SK-N-SH (cell line): ENCODE data around the gene NEK5.

Experiments
- CHD2 ChIP-seq: fragments of 150-350 bp; IDR thresholded peaks from 2 replicates; pipeline ENCODE4 v1.6.1; 2018; ENCODE audit warnings: low read length; ENCODE audit not compliant: partially characterized antibody
- EZH2phosphoT487 ChIP-seq: fragments of 200-600 bp; sonication (generic); IDR thresholded peaks from 2 replicates; pipeline ENCODE4 v1.6.1; 2017; ENCODE audit warnings: low read depth, mixed run types, mild to moderate bottlenecking, antibody characterized with exemption, moderate library complexity, borderline replicate concordance
- FOXJ3 ChIP-seq: sonication (generic); formaldehyde crosslinking; IDR thresholded peaks from 2 replicates; pipeline ENCODE4 v1.5.1; 2020; ENCODE audit warnings: mild to moderate bottlenecking, missing genetic modification reagents
- GABPA ChIP-seq: IDR thresholded peaks from 2 replicates; pipeline ENCODE4 v1.4.0; 2012; ENCODE audit warnings: low read depth, mild to moderate bottlenecking
- MAX ChIP-seq: IDR thresholded peaks from 2 replicates; pipeline ENCODE4 v1.4.0; 2012; ENCODE audit warnings: low read depth
- NRF1 ChIP-seq: IDR thresholded peaks from 2 replicates; pipeline ENCODE4 v1.6.1; 2012; ENCODE audit warnings: low read depth, mild to moderate bottlenecking, low read length
- POLR2AphosphoS5 ChIP-seq: IDR thresholded peaks from 2 replicates; pipeline ENCODE4 v1.6.1; 2012; ENCODE audit warnings: low read depth, low read length
- RAD21 ChIP-seq: IDR thresholded peaks from 2 replicates; pipeline ENCODE4 v1.6.1; 2012; ENCODE audit warnings: mild to moderate bottlenecking, low read length
- RFX5 ChIP-seq: IDR thresholded peaks from 2 replicates; pipeline ENCODE4 v1.6.1; 2012; ENCODE audit warnings: mild to moderate bottlenecking, improper control_type of control experiment, low read length
- RXRA ChIP-seq: IDR thresholded peaks from 2 replicates; pipeline ENCODE4 v1.4.0; 2012; ENCODE audit warnings: low read depth, mild to moderate bottlenecking, borderline replicate concordance
- TAF1 ChIP-seq: IDR thresholded peaks from 2 replicates; pipeline ENCODE4 v1.6.1; 2012; ENCODE audit warnings: low read depth, mild to moderate bottlenecking, low read length, moderate library complexity, borderline replicate concordance
- YY1 ChIP-seq: IDR thresholded peaks from 2 replicates; pipeline ENCODE4 v1.4.0; 2012; ENCODE audit warnings: low read depth, mild to moderate bottlenecking
- ZBTB33 ChIP-seq: IDR thresholded peaks from 2 replicates; pipeline ENCODE4 v1.4.0; 2012; ENCODE audit warnings: low read depth, borderline replicate concordance
- TF ChIP-seq, protein P1 (sequence below): fragments of 200-600 bp; sonication (generic); IDR thresholded peaks from 2 replicates; pipeline ENCODE4 v1.6.1; 2017; ENCODE audit warnings: antibody characterized with exemption, mild to moderate bottlenecking, moderate library complexity

DNA sequence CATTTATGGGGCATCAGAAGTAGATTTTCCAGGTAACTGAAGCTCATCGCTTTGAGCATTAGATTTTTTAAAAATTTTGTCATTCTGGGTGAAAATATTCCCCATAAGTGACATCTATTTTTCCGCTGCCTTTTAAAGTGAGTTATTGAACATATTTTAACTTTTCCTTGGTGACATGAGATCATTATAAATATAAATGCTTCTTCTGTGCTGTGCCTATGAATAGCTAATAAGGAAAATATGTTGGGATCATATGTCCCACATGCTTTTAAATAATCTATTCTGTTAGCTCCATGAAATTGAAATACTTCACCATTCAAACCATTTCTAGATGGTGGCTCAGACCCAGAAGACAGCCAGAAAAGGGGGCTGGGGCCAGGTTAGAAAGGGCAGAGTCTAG, 131.7 kb downstream of the NEK5 start:
- no peak for TF ChIP-seq POLR2AphosphoS5
- TF ChIP-seq TAF1 = no peak
- no peak for TF ChIP-seq CHD2
- TF ChIP-seq, protein P1, sequence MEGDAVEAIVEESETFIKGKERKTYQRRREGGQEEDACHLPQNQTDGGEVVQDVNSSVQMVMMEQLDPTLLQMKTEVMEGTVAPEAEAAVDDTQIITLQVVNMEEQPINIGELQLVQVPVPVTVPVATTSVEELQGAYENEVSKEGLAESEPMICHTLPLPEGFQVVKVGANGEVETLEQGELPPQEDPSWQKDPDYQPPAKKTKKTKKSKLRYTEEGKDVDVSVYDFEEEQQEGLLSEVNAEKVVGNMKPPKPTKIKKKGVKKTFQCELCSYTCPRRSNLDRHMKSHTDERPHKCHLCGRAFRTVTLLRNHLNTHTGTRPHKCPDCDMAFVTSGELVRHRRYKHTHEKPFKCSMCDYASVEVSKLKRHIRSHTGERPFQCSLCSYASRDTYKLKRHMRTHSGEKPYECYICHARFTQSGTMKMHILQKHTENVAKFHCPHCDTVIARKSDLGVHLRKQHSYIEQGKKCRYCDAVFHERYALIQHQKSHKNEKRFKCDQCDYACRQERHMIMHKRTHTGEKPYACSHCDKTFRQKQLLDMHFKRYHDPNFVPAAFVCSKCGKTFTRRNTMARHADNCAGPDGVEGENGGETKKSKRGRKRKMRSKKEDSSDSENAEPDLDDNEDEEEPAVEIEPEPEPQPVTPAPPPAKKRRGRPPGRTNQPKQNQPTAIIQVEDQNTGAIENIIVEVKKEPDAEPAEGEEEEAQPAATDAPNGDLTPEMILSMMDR = no peak
- TF ChIP-seq ZBTB33 = no peak
- no peak for TF ChIP-seq GABPA
- no peak for TF ChIP-seq RAD21
- TF ChIP-seq RXRA = no peak
- TF ChIP-seq EZH2phosphoT487 = no peak
- TF ChIP-seq FOXJ3 = no peak
- TF ChIP-seq NRF1 = no peak
- no peak for TF ChIP-seq RFX5
- no peak for TF ChIP-seq MAX
- no peak for TF ChIP-seq YY1
